HCT116 (cell line): Measurements from ENCODE around the gene FBXO11. TPM values are rescaled to one million over a fixed set of nuclear protein-coding genes. Genes with fewer than 3 reads are reported as not detected.

Experiments used
- ATAC-seq: fragments of 200-7000 bp; cut with Tn5 transposase; 2 replicates; pipeline ENCODE4 v1.9.1; 2020; ENCODE audit warnings: mild to moderate bottlenecking, moderate library complexity
- BruUV-seq: library from RNA; stranded (reverse); fragments of 400-500 nt; replicated peaks from 2 replicates; lab custom pipeline; 2021; lab: Mats Ljungman, UMichigan
- CTCF ChIA-PET: fragments of 300-600 bp; sonication (Branson Sonifier 250); formaldehyde crosslinking; loops from one replicate; lab custom pipeline; 2021; ENCODE audit warnings: antibody characterized with exemption; lab: Charles Lee
- POLR2A ChIA-PET: fragments of 300-600, 350-600 bp; sonication (Branson Sonifier 250); formaldehyde crosslinking; loops from one replicate; lab custom pipeline; 2021; ENCODE audit warnings: antibody characterized with exemption; lab: Charles Lee
- RAD21 ChIA-PET, 2 experiments: fragments of 300-600 bp; sonication (Branson Sonifier 250); formaldehyde crosslinking; loops; one replicate each; lab custom pipeline; 2023; ENCODE audit warnings: low total read pairs in 2 of 2; ENCODE audit not compliant: uncharacterized antibody in 2 of 2, unreplicated experiment in 2 of 2, low non-redundant PET in 1 of 2; lab: Charles Lee
- DNase-seq: peaks from one replicate; pipeline ENCODE4 v3.0.0-alpha.2; 2010; ENCODE audit warnings: low read depth, low spot score
- H2AFZ ChIP-seq: fragments of 200-600 bp; shearing (Covaris generic), sonication (generic); 2 replicates; pipeline ENCODE4 v1.6.1; 2017; ENCODE audit warnings: low read depth, mixed run types, mixed read lengths, antibody characterized with exemption, low read length; ENCODE audit not compliant: poor library complexity, severe bottlenecking
- H3K27ac ChIP-seq: 2 replicates; pipeline ENCODE4 v1.5.1; 2012; ENCODE audit warnings: low read depth, low read length
- H3K27me3 ChIP-seq: fragments of 200-600 bp; sonication (generic); 2 replicates; pipeline ENCODE4 v1.6.1; 2016; ENCODE audit warnings: mixed run types, low read length, mixed read lengths; ENCODE audit not compliant: insufficient read depth
- H3K36me3 ChIP-seq, 2 experiments: fragments of 200-500 bp in 1 of 2; fragments of 200-600 bp in 1 of 2; sonication (Bioruptor generic) in 1 of 2; sonication (generic) in 1 of 2; 2 replicates each; pipeline versions ENCODE4 v1.5.1 to v1.6.1; 2014 to 2016; ENCODE audit warnings: low read length in 2 of 2, inconsistent platforms in 1 of 2, mixed read lengths in 1 of 2, mixed run types in 1 of 2; ENCODE audit not compliant: insufficient read depth in 2 of 2, control insufficient read depth in 1 of 2
- H3K4me1 ChIP-seq, 2 experiments: fragments of 200-600 bp in 1 of 2; sonication (generic) in 1 of 2; 2 replicates each; pipeline versions ENCODE4 v1.5.1 to v1.6.1; 2012 to 2017; ENCODE audit warnings: low read length in 2 of 2, inconsistent platforms in 1 of 2, mild to moderate bottlenecking in 1 of 2, mixed read lengths in 1 of 2, mixed run types in 1 of 2, moderate library complexity in 1 of 2; ENCODE audit not compliant: insufficient read depth in 2 of 2, control insufficient read depth in 1 of 2
- H3K4me2 ChIP-seq: fragments of 200-600 bp; sonication (generic); 2 replicates; pipeline ENCODE4 v1.6.1; 2017; ENCODE audit warnings: mixed run types, low read length, mixed read lengths
- H3K4me3 ChIP-seq, 2 experiments: fragments of 200-600 bp in 1 of 2; sonication (generic) in 1 of 2; replicated peaks in 1 of 2; 2 replicates each; pipeline ENCODE4 v1.5.1; 2011 to 2016; ENCODE audit warnings: low read length in 2 of 2, control low read depth in 1 of 2, low read depth in 1 of 2, mild to moderate bottlenecking in 1 of 2, mixed read lengths in 1 of 2, mixed run types in 1 of 2
- H3K79me2 ChIP-seq: fragments of 200-600 bp; sonication (generic); 2 replicates; pipeline ENCODE4 v1.6.1; 2017; ENCODE audit warnings: mild to moderate bottlenecking, mixed run types, low read length, moderate library complexity, mixed read lengths; ENCODE audit not compliant: insufficient read depth
- H3K9ac ChIP-seq: fragments of 200-600 bp; sonication (generic); 2 replicates; pipeline ENCODE4 v1.6.1; 2016; ENCODE audit warnings: low read length, mixed read lengths
- H3K9me2 ChIP-seq: fragments of 200-600 bp; sonication (generic), shearing (Covaris generic); 2 replicates; pipeline ENCODE4 v1.6.1; 2017; ENCODE audit warnings: mixed run types, mild to moderate bottlenecking, moderate library complexity; ENCODE audit not compliant: insufficient read depth
- H3K9me3 ChIP-seq, 2 experiments: fragments of 200-500 bp in 1 of 2; fragments of 200-600 bp in 1 of 2; sonication (Bioruptor generic) in 1 of 2; sonication (generic) in 1 of 2; 2 replicates each; pipeline ENCODE4 v1.6.1; 2014 to 2017; ENCODE audit warnings: low read length in 2 of 2, mixed read lengths in 2 of 2, inconsistent platforms in 1 of 2, low read depth in 1 of 2, mild to moderate bottlenecking in 1 of 2, mixed run types in 1 of 2, moderate library complexity in 1 of 2; ENCODE audit not compliant: control insufficient read depth in 1 of 2, insufficient read depth in 1 of 2
- H4K20me1 ChIP-seq: fragments of 200-600 bp; sonication (generic), shearing (Covaris generic); 2 replicates; pipeline ENCODE4 v1.6.1; 2017; ENCODE audit warnings: mixed run types, mild to moderate bottlenecking, moderate library complexity; ENCODE audit not compliant: insufficient read depth
- ATF3 ChIP-seq: IDR thresholded peaks from 2 replicates; pipeline ENCODE4 v1.6.1; 2012
- CBX3 ChIP-seq: IDR thresholded peaks from 2 replicates; pipeline ENCODE4 v1.6.1; 2012; ENCODE audit warnings: low read depth
- CEBPB ChIP-seq: IDR thresholded peaks from 2 replicates; pipeline ENCODE4 v1.6.1; 2012; ENCODE audit warnings: low read depth
- EZH2phosphoT487 ChIP-seq: fragments of 200-600 bp; IDR thresholded peaks from 2 replicates; pipeline ENCODE4 v1.6.1; 2018; ENCODE audit warnings: antibody characterized with exemption, borderline replicate concordance
- REST ChIP-seq: IDR thresholded peaks from 2 replicates; pipeline ENCODE4 v1.6.1; 2012; ENCODE audit warnings: low read depth
- ZFX ChIP-seq: fragments of 450-650 bp; IDR thresholded peaks from 2 replicates; pipeline ENCODE4 v1.6.1; 2017
- intact Hi-C: fragments of 100-400 bp; cut with micrococcal nuclease; formaldehyde crosslinking; loops from 2 replicates; pipeline ENCODE4 v1.10.0; 2022
- total RNA-seq: library from RNA; stranded (reverse); gene quantifications from one replicate; pipeline ENCODE4 v1.2.1, GENCODE V29; 2021; ENCODE audit not compliant: unreplicated experiment

Gene FBXO11
- total RNA-seq, 1 experiment from 2014 or later: 60.2 TPM

GRCh38 chr2:47785986-47786385 lies 120.3 kb downstream of the FBXO11 start:
- POLR2A ChIA-PET: no interaction called here

More at GRCh38 chr2:47785986-47786385, 120.3 kb downstream of the FBXO11 start:
- no peak overlapping the region for H3K4me2 ChIP-seq
- no peaks in the 10 kb centered on the region for H3K9me2 ChIP-seq
- TF ChIP-seq ZFX (no peak), REST (no peak), CEBPB (no peak), CBX3 (no peak), EZH2phosphoT487 (no peak), ATF3 (no peak)
- peaks cover 6 to 29% of the 10 kb centered on the region in 2 experiments; a peak in 3 of 4 replicates for H3K4me1 ChIP-seq
- RAD21 ChIA-PET: no interaction called here
- H3K9ac ChIP-seq: no peak overlapping the region
- no peak overlapping the region for H3K27ac ChIP-seq
- peaks cover 72% of the 10 kb centered on the region for H3K79me2 ChIP-seq
- intact Hi-C loops: no loop called here
- H3K36me3 ChIP-seq: no peaks in the 10 kb centered on the region; a peak in 1 of 4 replicates
- BruUV-seq: no TSS peak
- no peaks in the 10 kb centered on the region for H3K27me3 ChIP-seq
- no peak for DNase-seq
- CTCF ChIA-PET: no interaction called here
- ATAC-seq: no peak
- peaks cover 37% of the 10 kb centered on the region for H4K20me1 ChIP-seq
- no peaks in the 10 kb centered on the region for H3K9me3 ChIP-seq
- H3K4me3 ChIP-seq: no peak overlapping the region
- no peak overlapping the region for H2AFZ ChIP-seq
